NCI-H748 treated with DMSO at 0.1 percent for 48 hours (cell line): Measurements from ENCODE around the gene GRK1.
"Not testable (repeated sequence)": the region's sequence is repeated elsewhere in the genome, so short reads cannot be mapped to it uniquely, and the experiment has no call there.

ENCODE experiments used
- DNase-seq: peaks from one replicate; lab custom pipeline; 2025; lab: John Stamatoyannopoulos, UW

The GRK1 gene

DNA sequence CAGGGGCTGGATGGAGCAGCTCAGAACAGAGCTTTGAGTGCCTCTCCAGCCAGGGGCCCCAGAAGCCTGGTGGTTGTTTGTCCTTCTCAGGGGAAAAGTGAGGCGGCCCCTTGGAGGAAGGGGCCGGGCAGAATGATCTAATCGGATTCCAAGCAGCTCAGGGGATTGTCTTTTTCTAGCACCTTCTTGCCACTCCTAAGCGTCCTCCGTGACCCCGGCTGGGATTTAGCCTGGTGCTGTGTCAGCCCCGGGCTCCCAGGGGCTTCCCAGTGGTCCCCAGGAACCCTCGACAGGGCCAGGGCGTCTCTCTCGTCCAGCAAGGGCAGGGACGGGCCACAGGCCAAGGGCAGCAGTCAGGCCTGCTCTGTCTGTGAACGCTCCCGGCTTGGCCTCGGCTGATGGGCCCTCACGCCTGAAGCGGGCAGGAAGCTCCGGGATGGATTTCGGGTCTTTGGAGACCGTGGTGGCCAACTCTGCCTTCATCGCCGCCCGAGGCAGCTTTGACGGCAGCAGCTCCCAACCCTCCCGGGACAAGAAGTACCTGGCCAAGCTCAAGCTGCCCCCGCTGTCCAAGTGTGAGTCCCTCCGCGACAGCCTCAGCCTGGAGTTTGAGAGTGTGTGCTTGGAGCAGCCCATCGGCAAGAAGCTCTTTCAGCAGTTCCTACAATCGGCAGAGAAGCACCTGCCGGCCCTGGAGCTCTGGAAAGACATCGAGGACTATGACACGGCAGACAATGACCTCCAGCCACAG, at the start of gene GRK1:
GRK1 (plus strand) TSS at position 269 of the 751 bp plus-strand sequence; CDS start at position 437, 168 bp downstream.
- no peak for DNase-seq

- DNase-seq, result no peak
Observed at GRCh38 chr13:113617961-113618360, 49.1 kb upstream of the GRK1 start.

GRCh38 chr13:113618455-113618854, 48.6 kb upstream of the GRK1 start:
- no peak for DNase-seq

- no peak for DNase-seq
Observed at GRCh38 chr13:113620036-113620796, 46.8 kb upstream of the GRK1 start.

- no peak for DNase-seq
Observed at GRCh38 chr13:113621046-113621445, 46.0 kb upstream of the GRK1 start.

GRCh38 chr13:113621498-113621897, 45.5 kb upstream of the GRK1 start:
- not testable (repeated sequence) for DNase-seq

- not testable (repeated sequence) for DNase-seq
Observed at GRCh38 chr13:113621986-113622550, 45.0 kb upstream of the GRK1 start.

DNA sequence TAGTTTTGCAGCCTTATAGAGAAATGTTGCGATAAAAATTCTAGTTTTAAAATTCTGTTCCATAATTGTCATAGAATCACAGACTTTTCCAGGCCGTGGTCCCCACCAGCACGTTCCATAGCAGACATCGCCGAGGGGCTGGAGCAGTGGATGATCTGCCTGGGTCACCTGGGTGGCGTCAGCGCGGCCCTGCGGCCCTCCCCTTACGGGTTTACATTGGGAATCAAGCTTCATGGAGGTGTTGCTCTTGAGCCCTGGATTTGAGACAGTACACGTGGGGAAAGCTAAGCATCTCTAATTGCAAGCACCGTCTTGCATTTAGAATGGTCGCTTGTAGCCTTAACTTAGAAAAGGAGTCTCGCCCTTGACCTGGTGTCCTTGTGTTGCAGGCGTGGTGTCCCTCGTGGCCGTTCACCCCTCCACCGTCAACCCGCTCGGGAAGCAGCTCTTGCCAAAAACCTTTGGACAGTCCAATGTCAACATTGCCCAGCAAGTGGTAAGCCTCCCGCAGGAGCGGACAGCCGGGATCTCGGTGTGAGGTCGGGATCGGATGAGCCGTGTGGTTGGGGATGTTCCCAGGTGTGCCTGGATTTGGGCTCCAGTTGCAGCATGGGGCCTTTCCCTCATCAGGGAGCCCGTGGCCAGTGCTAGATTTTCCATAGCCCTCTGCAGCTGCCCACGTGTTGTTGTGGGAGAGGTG, 44.1 kb upstream of the GRK1 start:
- no peak for DNase-seq

GRCh38 chr13:113623491-113624234, 43.4 kb upstream of the GRK1 start:
- DNase-seq, result no peak

DNA sequence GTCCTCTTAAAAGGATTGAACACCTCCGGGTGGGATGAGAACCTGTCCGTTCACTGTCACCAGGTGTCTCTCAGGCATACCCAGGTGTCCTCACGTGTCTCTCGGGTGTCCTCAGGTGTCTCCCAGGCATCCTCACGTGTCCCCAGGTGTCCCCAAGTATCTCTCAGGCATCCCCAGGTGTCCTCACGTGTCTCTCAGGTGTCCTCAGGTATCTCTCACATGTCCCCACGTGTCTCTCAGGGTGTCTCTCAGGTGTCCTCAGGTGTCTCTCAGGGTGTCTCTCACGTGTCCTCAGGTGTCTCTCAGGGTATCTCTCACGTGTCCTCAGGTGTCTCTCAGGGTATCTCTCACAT, 42.8 kb upstream of the GRK1 start:
- no peak for DNase-seq

DNA sequence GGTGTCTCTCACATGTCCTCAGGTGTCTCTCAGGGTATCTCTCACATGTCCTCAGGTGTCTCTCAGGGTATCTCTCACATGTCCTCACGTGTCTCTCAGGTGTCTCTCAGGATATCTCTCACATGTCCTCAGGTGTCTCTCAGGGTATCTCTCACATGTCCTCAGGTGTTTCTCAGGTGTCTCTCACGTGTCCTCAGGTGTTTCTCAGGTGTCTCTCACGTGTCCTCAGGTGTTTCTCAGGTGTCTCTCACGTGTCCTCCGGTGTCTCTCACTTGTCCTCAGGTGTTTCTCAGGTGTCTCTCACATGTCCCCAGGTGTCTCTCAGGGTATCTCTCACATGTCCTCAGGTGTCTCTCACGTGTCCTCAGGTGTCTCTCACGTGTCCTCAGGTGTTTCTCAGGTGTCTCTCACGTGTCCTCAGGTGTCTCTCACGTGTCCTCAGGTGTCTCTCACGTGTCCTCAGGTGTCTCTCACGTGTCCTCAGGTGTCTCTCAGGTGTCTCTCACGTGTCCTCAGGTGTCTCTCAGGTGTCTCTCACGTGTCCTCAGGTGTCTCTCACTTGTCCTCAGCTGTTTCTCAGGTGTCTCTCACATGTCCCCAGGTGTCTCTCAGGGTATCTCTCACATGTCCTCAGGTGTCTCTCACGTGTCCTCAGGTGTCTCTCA, 42.2 kb upstream of the GRK1 start:
- DNase-seq, result not testable (repeated sequence)

DNA sequence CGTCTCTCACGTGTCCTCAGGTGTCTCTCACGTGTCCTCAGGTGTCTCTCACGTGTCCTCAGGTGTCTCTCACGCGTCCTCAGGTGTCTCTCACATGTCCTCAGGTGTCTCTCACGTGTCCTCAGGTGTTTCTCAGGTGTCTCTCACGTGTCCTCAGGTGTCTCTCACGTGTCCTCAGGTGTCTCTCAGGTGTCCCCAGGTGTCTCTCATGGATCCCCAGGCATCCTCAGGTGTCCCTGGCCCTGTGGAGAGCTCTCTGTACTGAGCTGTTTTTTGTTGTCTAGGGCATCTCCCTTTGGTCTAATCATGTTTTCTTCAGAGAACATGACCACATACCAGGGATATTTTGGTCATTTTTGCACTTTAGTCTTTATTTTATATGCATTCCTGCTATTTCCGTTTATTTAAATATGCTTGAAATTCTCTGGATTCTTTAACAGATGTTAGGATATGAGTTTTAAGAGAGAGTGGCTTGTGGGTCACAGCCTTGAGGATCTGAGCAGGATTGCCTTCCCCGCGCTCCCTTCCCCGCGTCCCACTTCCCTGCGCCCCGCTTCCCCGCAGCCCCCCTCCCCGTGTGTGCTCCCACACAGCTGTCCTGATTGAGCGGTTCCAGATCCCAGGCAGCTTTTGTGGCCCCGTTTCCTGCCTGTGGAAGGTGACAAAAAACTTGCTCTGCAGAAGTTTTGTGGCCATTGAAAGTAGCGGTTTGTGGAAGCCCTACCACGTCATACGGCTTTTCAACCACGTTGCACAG, 40.9 kb upstream of the GRK1 start:
- DNase-seq, result no peak

- no peak for DNase-seq
Observed at GRCh38 chr13:113627136-113627535, 39.9 kb upstream of the GRK1 start.

GRCh38 chr13:113628291-113629270, 38.4 kb upstream of the GRK1 start:
- no peak for DNase-seq

DNA sequence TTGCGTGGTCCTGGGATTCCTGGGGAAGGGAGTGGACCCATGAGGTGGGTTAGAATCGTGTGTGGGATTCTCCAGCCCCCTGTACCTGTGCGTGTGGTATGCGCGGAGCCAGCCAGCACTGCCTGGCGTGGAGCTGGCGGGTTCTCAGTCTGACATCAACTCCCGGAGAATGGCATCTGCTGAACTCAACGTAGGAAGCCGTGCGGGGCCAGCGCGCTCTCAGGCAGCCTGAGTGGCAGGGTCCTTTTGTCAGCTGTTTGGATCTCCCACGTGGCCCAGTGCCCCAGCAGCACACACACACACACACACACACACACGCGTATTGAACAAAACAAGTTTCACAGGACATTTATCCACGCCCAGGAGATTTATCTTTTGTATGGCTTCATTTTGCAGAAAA, 37.2 kb upstream of the GRK1 start:
- DNase-seq, result no peak

DNA sequence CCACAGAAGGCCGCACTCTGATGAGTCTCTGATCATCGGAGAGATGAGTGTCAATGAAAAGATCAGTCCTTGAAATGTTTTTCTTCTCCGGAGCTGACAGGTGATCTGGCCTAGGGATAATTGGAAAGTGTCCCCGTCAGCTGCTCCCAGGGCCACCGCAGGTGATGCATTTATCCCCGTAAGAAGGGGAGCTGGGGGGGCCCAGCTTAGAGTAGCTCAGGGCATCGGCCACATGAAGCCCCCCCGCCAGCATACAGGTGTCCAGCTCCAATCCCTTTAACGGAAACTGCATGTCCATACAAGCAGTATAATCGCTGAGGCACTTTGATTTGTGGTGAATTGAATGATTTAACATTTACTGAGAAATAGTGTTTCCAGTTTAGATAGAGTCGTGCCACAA, 36.7 kb upstream of the GRK1 start:
- DNase-seq, result peak; percentile 17

DNA sequence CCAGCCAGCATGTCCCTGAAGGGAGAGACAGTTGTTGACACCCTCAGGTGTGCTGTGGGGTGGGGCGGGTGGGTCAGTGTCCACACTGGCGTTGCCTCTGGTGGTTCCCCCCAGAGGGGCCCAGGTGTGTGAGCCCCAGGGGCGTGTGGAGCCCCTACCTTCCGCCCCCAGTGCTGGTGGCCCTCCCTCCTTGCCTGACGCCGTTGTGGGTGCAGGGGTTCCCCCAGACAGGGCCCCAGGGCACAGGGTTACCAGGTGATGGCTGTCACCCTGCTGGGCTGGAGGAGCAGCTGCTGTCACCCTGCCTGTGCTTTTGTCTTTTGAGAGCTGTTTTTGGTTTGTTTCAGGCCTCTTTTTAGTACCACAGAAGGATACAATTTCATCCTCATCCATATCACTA, 36.2 kb upstream of the GRK1 start:
- DNase-seq, result no peak

GRCh38 chr13:113631341-113632095, 35.5 kb upstream of the GRK1 start:
- no peak for DNase-seq
